ENCODE results near the gene IFNAR1.
"Not testable (repeated sequence)": the region's sequence is repeated elsewhere in the genome, so short reads cannot be mapped to it uniquely, and the experiment has no call there.

GRCh38 chr21:33321005-33321404 is 3.8 kb upstream of the IFNAR1 start:
- TF ChIP-seq CREB1 (CRISPR knock-in tag; IDR thresholded peaks at IDR 0.05; ENCODE audit: low read depth); ZNF114 (CRISPR knock-in tag; IDR thresholded peaks at IDR 0.05); CTCF (conservative IDR thresholded peaks at IDR 0.05; ENCODE audit: low read depth in 2 of 2); POLR2AphosphoS5 (IDR thresholded peaks at IDR 0.05; ENCODE audit: low read depth); REST (IDR thresholded peaks at IDR 0.05; ENCODE audit: unreplicated experiment); EZH2 (IDR thresholded peaks at IDR 0.05; ENCODE audit: low read depth, unreplicated experiment); NANOG (IDR thresholded peaks at IDR 0.05; ENCODE audit: borderline replicate concordance); JUNB (IDR thresholded peaks at IDR 0.05; ENCODE audit: unreplicated experiment); ETS1 (IDR thresholded peaks at IDR 0.05); EZH2phosphoT487 (IDR thresholded peaks at IDR 0.05; ENCODE audit: unreplicated experiment): not testable (repeated sequence)
